A673 (cell line): ENCODE measurements around the gene IL18. TPM values are rescaled to one million over a fixed set of nuclear protein-coding genes. Genes with fewer than 3 reads are reported as not detected.

Experiments
- BruUV-seq: library from RNA; stranded (reverse); fragments of 400-500 nt; replicated peaks from 2 replicates; lab custom pipeline; 2021; lab: Mats Ljungman, UMichigan
- CTCF ChIA-PET: fragments of 300-600 bp; sonication (Branson Sonifier 250); formaldehyde crosslinking; loops from one replicate; lab custom pipeline; 2022; ENCODE audit warnings: antibody characterized with exemption; lab: Charles Lee
- POLR2A ChIA-PET: fragments of 300-600 bp; sonication (Branson Sonifier 250); formaldehyde crosslinking; loops from one replicate; lab custom pipeline; 2022; ENCODE audit warnings: antibody characterized with exemption; ENCODE audit not compliant: low non-redundant PET; lab: Charles Lee
- DNase-seq: peaks from one replicate; pipeline ENCODE4 v3.0.0-alpha.2; 2015; ENCODE audit warnings: low spot score
- H3K27ac ChIP-seq: fragments of 200-600 bp; sonication (generic); 2 replicates; pipeline ENCODE4 v1.5.1; 2016; ENCODE audit warnings: mixed run types, low read depth, mild to moderate bottlenecking, mixed read lengths, antibody characterized with exemption, low read length; ENCODE audit not compliant: poor library complexity, severe bottlenecking
- H3K27me3 ChIP-seq: fragments of 200-600 bp; sonication (generic); replicated peaks from 2 replicates; pipeline ENCODE4 v1.6.1; 2017; ENCODE audit warnings: mixed run types, low read depth, mild to moderate bottlenecking, mixed read lengths, antibody characterized with exemption, low read length; ENCODE audit not compliant: insufficient read depth, poor library complexity
- H3K36me3 ChIP-seq: fragments of 200-600 bp; sonication (generic); 2 replicates; pipeline ENCODE4 v1.6.1; 2016; ENCODE audit warnings: mixed run types, mild to moderate bottlenecking, mixed read lengths, antibody characterized with exemption, low read length; ENCODE audit not compliant: insufficient read depth, poor library complexity, severe bottlenecking
- H3K4me1 ChIP-seq: fragments of 200-600 bp; sonication (generic); 2 replicates; pipeline ENCODE4 v1.6.1; 2017; ENCODE audit warnings: mixed run types, mild to moderate bottlenecking, mixed read lengths, antibody characterized with exemption, low read length; ENCODE audit not compliant: insufficient read depth, poor library complexity, severe bottlenecking
- H3K4me3 ChIP-seq: fragments of 200-600 bp; sonication (generic); 2 replicates; pipeline ENCODE4 v1.5.1; 2016; ENCODE audit warnings: low read depth, mixed run types, mild to moderate bottlenecking, mixed read lengths, low read length; ENCODE audit not compliant: poor library complexity, severe bottlenecking
- H3K9me3 ChIP-seq: fragments of 200-600 bp; sonication (generic); 2 replicates; pipeline ENCODE4 v1.6.1; 2016; ENCODE audit warnings: mixed run types, low read depth, mild to moderate bottlenecking, mixed read lengths, antibody characterized with exemption, low read length; ENCODE audit not compliant: poor library complexity, severe bottlenecking
- EZH2 ChIP-seq: fragments of 200-600 bp; sonication (generic); IDR thresholded peaks from 2 replicates; pipeline ENCODE4 v1.6.1; 2017; ENCODE audit warnings: borderline replicate concordance, low read depth, mild to moderate bottlenecking, mixed read lengths, antibody characterized with exemption, low read length; ENCODE audit not compliant: poor library complexity, severe bottlenecking
- intact Hi-C: fragments of 100-400 bp; cut with micrococcal nuclease; formaldehyde crosslinking; loops from one replicate; pipeline ENCODE4 v1.10.0; 2022; ENCODE audit not compliant: unreplicated experiment
- total RNA-seq: library from RNA; stranded (reverse); gene quantifications from 2 replicates; pipeline ENCODE4 v1.2.3, GENCODE V29; 2021
- TF ChIP-seq, protein P1 (sequence below): fragments of 300-800, 200-600 bp; sonication (generic); conservative IDR thresholded peaks from 2 replicates; pipeline ENCODE4 v1.5.1; 2017; ENCODE audit warnings: low read depth, mild to moderate bottlenecking, antibody characterized with exemption, low read length, moderate library complexity, mixed read lengths

IL18 gene
- total RNA-seq, 1 experiment from 2014 or later, result not detected

DNA sequence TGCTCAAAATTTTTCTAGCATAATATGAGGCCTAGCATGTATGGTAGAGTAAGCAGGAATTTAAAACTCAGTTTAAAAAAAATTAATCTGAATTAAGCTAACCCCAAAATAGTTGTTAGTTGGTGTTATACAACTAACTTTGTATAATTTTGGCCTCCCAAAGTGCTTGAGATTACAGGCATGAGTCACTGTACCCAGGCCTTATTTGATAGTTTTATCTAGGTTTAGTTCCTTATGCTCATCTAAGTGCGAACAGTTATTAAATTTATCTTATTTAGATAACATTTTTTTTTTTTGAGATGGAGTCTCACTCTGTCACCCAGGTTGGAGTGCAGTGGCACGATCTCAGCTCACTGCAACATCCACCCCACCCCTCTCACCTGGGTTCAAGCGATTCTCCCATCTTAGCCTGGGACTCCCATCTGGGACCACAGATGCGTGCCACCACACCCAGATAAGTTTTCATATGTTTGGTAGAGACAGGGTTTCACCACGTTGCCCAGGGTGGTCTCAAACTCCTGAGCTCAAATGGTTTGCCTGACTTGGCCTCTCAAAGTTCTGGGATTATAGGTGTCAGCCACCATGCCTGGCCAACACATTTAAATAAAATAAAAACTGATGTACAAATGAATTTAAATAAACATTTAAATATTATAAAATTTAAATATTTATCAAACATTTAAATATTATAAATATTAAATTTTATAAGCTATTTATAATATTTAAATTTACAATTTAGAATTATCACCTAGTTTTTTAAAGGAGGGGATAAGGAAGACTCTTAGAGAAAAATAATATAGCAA lies 7.5 kb downstream of the IL18 start:
- no TSS peak for BruUV-seq
- CTCF ChIA-PET, result no interaction called here
- POLR2A ChIA-PET, result no interaction called here
- intact Hi-C loops, result no loop called here
- DNase-seq, result no peak
- H3K4me1 ChIP-seq, result peaks cover 7% of the 10 kb centered on the region
- no peaks in the 10 kb centered on the region for H3K9me3 ChIP-seq
- H3K36me3 ChIP-seq, result no peaks in the 10 kb centered on the region
- H3K4me3 ChIP-seq, result no peak overlapping the region
- no peak overlapping the region for H3K27ac ChIP-seq
- TF ChIP-seq, protein P1, sequence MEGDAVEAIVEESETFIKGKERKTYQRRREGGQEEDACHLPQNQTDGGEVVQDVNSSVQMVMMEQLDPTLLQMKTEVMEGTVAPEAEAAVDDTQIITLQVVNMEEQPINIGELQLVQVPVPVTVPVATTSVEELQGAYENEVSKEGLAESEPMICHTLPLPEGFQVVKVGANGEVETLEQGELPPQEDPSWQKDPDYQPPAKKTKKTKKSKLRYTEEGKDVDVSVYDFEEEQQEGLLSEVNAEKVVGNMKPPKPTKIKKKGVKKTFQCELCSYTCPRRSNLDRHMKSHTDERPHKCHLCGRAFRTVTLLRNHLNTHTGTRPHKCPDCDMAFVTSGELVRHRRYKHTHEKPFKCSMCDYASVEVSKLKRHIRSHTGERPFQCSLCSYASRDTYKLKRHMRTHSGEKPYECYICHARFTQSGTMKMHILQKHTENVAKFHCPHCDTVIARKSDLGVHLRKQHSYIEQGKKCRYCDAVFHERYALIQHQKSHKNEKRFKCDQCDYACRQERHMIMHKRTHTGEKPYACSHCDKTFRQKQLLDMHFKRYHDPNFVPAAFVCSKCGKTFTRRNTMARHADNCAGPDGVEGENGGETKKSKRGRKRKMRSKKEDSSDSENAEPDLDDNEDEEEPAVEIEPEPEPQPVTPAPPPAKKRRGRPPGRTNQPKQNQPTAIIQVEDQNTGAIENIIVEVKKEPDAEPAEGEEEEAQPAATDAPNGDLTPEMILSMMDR, result no peak
- TF ChIP-seq EZH2, result no peak
- H3K27me3 ChIP-seq, result no peaks in the 10 kb centered on the region

DNA sequence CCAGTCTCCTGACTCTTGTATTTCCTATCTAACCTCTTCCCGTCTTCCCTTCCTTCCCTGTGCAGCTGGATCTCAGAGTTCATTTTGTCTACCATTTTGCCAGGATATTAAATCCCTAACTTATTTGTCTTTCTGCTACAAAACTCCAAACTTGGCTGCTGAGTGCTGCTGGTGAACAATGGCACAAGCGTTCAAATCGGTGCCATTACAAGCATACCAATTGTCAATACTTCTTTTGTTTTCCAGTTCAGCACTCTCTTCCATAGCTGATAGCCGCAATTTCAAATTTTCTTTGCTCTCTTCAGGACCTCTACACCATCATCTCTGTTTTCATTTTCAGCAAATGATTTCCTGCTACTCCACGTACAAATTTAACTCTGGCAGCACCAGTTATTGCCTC lies 13.4 kb downstream of the IL18 start:
- CTCF ChIA-PET, result interaction anchor here (0.5 kb wide), 1 partner anchor 37 kb away, joined by 4 read pairs; no protein-coding TSS in a partner anchor
- H3K4me3 ChIP-seq, result no peak overlapping the region
- H3K27me3 ChIP-seq, result no peaks in the 10 kb centered on the region
- H3K9me3 ChIP-seq, result no peaks in the 10 kb centered on the region
- H3K27ac ChIP-seq, result no peak overlapping the region
- DNase-seq, result no peak
- H3K36me3 ChIP-seq, result no peaks in the 10 kb centered on the region
- BruUV-seq, result no TSS peak
- TF ChIP-seq EZH2, result no peak
- TF ChIP-seq, protein P1, result no peak
- intact Hi-C loops, result no loop called here
- peaks cover 6% of the 10 kb centered on the region for H3K4me1 ChIP-seq
- POLR2A ChIA-PET, result no interaction called here

DNA sequence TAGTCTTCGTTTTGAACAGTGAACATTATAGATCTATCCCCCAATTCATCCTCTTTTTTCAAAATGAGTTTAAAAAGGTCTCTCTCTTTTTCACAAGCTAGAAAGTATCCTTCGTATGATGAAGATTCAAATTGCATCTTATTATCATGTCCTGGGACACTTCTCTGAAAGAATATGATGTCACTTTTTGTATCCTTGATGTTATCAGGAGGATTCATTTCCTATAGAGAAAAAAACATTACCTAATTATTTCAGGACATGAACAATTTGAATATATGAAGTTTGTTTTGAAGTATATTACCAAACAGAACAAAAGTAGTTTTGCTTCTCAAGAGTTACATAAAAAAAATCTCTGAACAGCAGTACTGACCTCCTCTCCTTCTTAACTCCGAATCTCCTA lies 20.3 kb downstream of the IL18 start:
- Histone ChIP-seq H3K9me3 (peaks cover 9% of the 10 kb centered on the region), H3K4me3 (no peak overlapping the region), H3K27me3 (no peaks in the 10 kb centered on the region), H3K4me1 (no peaks in the 10 kb centered on the region), H3K36me3 (no peaks in the 10 kb centered on the region), H3K27ac (no peak overlapping the region)
- TF ChIP-seq, protein P1, result no peak
- no peak for TF ChIP-seq EZH2
- BruUV-seq, result no TSS peak
- ChIA-PET POLR2A (interaction anchor here (0.6 kb wide), 1 partner anchor 29 kb away, joined by 3 read pairs; no protein-coding TSS in a partner anchor), CTCF (no interaction called here)
- intact Hi-C loops, result no loop called here
- no peak for DNase-seq
